Hematopoietic multipotent progenitor cell treated with erythropoietin and hydrocortisone succinate and interleukin-3 and kit ligand, for 17 days (in vitro differentiated cells): Measurements from ENCODE around the gene MYEF2.

Experiments used
- DNase-seq: peaks from one replicate; pipeline ENCODE4 v3.0.0-alpha.2; 2015; ENCODE audit warnings: low spot score

MYEF2 gene

DNA sequence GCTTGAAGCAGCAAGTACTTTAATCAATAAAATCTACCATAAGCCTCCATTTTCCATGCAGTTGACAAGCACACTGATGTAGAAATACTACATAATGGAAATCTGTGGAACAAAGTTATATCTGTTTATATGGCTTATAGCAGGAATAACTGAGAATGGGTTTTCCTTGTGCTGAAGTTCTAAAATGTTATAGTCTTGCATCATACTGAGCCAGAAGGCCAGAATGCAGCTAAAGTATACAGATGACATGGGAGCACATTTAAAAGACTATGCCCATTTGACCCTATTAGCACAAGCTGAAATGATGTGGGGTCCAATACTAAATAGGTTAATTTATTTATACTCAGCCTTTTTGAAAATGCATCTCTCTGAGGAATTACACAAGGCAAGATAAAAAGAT is 32.2 kb downstream of the MYEF2 start:
- DNase-seq: no peak

DNA sequence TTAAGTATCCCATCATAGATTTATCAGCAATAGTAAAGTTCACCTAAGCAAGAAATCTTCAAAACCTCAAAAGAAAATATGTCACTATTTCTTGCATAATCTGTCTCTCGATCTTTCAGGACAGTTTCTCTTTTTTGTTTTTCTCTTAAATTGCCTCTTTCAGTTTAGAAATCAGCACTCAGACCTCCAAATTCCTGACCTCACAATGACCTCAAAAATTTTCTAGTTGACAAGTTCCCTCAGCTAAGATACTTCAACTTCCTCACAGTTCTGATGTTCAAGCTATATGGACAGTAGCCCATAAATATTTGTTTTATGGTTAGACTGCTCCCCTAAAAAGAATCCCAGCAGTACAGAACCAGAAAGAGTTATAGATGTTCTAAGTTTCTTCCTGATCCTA is 33.2 kb downstream of the MYEF2 start:
- DNase-seq: no peak

DNA sequence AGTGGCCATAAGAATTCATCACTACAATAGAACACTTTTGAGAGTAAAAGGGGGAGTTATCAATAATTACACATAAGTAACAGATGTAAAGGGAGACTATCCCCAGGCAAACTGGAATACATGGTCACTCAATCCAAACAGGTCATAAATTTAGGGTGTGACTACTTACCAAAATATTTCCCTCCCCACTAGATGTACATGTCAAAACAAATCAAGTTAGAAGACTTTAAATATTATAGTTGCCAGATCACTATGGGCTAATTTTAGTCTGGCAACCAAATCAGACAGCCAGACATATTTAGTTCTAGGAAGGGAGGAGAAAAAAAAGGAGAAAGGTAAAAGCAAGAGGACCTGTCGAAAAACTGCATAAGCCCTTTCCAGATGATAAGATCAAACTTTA is 34.2 kb downstream of the MYEF2 start:
- no peak for DNase-seq

DNA sequence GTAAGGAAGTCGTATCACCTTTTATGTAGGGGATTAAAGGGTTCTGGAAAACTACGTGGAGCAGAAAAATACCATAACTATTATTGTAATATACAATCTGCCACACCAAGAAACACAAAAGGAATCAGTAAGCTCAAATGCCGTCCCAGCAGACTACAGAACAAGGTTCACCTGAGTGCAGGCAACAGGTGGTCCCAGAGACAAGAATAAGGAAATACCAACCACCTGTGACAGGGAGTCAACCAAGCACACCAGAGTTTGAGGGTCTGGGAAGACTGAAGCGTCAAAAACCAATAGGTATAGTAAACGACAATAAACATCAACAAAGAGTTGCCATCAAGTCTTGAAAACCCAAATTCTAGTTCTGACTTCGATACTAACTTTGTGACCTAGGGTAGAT is 45.2 kb downstream of the MYEF2 start:
- DNase-seq: no peak

DNA sequence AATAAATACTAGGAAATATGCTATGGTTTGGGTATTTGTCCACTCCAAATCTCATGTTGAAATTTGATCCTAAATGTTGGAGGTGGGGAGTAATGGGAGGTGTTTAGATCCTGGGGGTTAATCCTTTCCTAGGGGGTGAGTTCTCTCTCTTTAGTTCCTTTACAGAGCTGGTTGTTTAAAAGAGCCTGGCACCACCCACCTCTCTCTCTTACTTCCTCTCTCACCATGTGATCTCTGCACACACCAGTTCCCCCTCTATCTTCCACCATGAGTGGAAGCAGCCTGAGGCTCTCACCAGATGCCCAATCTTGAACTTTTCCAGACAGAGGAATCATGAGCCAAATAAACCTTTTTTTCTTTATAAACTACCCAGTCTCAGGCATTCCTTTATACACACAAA is 46.8 kb downstream of the MYEF2 start:
- no peak for DNase-seq

DNA sequence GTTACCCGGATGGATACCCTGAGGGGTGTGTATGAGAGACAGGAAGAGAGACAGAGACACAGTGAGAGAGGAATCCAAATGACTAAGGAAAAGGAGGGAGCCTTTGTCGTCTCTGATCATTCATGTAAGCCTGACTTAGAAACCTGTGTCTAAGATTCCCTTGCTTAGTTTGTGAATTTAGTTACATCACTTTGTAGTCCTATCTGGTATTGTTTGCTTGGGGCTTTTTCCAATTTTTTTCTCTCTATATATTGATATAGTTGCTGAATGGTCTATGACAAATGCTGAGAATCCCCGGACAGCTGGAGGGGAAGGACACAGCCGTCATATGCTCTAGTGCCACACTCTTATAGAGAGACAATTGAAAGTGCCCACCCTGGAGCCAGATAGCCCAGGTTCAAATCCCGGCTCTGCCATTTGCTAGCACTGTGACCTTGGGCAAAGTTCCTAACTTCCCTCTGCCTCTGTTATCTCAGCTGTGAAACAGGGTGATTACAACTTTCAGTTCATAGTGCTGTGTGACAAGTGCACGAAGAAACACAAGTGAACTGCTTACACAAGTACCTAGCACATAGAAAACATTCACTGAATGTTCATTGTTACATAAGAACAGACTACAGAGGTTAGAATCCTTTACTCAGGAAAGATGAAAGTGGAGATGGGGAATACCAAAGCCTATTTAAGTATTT is 51.3 kb downstream of the MYEF2 start:
- no peak for DNase-seq

DNA sequence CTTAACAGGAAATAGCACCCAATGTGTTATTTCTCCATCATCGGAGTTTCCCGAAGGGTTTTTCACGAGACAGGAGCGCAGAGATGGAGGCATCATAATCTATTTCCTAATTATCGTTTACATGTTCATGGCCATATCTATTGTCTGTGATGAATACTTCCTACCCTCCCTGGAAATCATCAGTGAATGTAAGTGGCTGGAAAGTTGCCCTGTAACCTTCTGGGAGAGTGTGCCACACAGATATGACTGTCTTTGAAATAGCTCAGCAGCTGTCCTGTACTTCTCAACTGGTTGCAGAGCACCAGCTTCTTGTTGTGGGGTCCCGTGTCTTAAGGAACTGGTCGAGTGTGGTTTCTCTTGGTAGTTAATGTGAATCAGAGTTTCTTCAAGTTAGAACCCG is 56.2 kb downstream of the MYEF2 start:
- DNase-seq: no peak

DNA sequence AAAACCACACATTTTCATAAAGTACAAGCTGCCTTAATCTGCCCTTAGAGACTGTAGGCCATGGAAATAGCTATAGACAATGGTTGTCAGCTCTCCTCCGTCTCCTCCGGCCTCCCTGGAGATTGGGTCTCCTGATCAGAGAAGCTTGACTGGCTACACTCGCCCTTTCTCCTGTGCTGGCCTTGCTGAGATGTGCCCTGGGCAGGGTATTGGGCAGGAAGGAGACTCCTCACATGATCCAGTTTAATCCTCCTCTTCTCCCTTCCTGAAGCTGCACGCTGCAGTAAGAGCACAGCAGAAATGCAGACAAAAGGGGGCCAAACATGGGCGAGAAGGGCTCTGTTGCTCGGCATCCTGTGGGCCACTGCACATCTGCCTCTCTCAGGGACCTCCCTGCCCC is 57.4 kb downstream of the MYEF2 start, which contains the start of gene SLC24A5:
Gene SLC24A5, plus strand, starts transcription at position 246 of the 400 bp plus-strand sequence. Its CDS starts 55 bp downstream, at position 301.
- DNase-seq: no peak

DNA sequence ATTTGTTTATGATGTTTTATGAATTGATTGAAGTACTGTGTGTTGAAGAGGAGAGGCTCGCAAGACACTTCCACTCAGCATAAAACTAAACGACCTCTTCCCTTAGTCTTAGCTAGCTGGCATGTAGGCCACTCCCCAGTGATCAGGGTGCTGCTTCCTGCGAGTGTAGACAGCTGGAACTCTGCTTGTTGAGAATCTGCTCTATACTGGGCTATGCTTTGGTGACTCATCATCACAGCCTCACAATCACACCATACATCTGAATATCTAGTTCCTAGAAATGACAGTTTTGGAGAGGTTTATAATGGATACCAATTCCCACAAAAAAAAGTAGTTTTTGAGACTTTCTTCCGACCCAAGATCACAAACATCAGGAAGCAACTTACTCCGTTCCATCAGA is 58.8 kb downstream of the MYEF2 start:
- no peak for DNase-seq

DNA sequence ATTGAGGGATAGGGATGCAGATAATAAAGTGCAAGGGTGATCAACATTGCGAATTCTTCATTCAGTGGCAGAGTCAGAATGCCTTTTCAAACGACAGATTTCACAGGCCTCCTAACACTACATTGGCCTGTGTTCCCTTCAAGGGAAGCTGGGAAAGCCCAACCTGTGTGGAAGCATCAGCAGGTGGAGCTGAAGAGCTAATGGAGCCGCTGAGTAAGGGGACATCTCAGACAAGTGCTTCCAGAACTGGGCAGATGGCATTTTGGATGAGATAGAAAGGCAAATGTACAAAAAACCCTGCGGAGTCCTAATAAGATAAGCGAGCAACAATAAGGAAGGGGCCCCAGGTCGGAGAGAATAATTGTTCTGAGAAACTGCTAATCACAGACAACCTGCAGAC is 65.9 kb downstream of the MYEF2 start:
- DNase-seq: no peak

DNA sequence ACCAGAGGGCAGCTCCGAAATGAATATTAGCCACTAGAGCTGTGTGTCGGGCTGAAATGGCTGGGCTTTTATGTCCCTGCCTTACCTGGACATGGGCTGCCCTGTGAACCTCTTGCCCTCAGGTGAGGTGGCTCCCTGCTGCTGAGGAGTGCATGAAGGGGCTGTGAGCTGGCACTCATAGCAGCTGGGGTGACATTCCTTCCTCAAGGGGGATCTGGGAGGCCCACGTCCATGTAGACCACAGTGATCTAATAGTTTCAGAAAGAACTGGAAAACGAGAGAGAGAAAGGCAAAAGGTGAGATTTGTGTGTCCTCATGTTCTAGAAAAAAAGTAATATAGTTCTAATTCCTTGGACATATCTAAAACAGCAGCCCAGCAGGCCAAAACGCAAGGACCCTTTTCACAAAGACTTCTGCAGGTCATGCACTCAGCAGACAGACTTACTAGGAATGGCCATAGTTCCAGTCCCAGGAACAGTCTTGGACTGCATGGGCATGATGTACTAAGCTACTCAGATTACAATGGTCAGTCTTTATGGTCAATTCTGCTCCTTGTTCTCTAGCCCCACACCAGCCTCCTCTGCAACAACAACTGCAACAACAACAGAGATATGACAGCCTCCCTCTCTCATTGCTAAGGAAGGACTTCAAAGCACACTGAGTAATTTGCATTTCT is 68.1 kb downstream of the MYEF2 start:
- DNase-seq: no peak

DNA sequence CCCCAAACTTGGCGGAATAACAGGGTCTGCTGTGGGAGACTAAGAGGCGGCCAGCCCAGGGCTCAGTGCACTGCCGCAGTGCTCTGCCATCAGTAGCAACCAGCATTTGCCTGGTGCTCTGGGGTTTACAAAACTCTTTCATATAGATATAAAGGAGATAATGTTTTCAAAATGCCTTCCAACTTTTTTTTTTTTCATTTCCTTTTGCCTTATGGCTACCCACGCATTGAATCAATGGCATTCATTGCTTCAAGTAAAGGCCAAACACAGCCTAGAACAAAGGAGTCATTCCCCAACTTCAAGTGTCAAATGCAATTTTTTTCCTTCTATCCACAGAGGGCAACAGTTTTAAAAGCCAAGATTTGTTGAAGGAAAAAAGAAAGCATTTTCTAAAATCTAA is 68.9 kb downstream of the MYEF2 start:
- no peak for DNase-seq

DNA sequence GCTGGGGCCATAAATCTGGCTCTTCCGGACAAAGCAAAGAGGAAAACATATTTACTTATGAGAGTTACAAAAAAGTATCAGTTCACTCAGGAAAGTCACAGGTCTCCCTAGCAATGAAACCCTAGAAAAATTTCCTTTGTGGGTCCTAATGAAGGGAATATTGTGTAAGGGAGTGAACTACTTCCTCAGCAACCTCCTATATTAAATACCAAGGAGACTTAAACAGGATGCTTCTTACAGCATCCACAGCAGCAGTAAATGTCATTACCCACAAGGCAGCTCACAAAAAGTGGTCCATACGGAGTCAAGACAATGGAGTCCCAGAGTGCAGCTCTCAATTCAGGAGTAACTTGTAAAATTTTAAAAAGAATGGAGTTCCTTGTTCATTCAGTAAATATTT is 72.2 kb downstream of the MYEF2 start:
- no peak for DNase-seq

DNA sequence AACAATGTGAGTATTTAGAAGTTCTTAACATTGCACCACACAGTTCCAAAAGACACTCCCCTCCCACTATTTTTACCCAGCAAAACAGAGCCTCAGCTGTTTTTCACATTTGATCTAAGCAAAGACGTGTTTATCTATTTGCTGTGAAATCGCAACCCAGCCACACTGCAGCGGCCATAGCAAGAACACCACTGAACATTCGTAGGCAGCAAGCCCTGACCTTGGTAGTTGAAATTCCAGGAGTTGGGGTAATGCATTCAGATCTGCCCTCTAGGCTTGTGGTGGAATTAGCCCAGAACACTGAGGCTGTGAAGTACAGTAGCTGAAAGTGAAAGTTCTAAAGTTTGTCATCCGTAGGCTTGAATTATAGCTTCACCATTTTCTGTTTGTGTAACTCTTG is 74.4 kb downstream of the MYEF2 start:
- DNase-seq: no peak

DNA sequence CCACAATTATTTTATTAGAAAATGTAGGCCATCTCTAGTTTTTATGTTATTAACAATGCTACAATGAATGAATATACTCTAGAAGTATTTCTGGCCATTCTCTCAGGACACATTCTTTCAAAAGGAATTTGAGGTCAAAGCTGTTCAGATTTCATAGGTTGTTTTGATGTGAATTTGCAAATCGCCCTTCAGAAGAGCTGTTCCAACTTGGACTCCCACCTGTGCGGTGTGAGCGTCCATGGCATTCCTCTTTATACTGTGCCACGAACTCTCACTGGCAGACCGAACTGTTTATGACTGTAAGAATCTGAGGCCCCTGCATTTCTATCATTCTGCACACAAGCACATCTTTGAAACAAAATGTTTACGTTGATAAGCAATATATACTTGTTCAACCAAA is 75.9 kb downstream of the MYEF2 start:
- no peak for DNase-seq

DNA sequence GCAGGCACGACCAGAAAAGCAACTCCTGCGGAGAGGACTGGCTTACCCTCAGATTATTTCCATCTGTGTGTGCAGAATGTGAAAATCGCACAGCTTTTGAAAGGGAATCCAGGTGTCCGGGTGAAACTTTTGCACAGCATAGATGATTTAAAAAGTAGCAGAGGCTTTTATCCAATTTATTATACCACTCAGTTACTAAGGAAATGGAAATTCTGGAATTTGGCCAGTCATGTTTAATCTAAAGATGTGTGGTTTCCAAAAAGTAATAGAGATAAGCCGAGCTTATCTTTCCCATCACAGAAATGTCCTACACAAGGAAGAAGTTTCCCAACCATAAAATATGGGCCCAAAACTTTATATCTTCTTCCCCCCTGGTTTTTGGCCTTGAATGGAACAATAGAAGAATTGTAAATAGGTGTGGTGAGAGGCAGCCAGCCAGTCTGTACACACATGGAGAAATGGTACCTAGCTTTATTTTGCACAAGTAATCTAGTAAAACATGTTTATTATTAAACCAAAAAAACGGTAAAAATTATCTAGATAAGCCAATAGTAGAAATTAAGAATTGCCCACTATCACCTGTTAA is 76.6 kb downstream of the MYEF2 start:
- no peak for DNase-seq

DNA sequence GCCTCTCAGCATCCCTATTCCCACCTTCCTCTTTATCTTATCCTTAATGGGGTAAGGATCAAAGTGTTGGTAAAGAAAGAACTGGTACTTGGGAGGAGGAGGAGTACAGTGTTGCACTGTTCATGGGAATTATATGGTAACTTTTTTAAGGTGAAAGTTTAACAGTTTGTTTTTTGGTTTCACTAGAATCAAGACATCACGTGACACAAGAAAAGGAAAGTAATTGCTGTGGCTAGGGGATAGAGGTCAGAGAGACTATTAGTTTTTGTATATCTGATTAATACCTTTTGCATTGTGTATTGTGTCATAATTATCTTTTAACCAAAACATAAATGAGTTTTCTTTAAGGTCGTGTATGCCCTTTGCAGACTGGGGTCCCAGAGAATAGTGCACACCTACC is 80.8 kb downstream of the MYEF2 start:
- no peak for DNase-seq

DNA sequence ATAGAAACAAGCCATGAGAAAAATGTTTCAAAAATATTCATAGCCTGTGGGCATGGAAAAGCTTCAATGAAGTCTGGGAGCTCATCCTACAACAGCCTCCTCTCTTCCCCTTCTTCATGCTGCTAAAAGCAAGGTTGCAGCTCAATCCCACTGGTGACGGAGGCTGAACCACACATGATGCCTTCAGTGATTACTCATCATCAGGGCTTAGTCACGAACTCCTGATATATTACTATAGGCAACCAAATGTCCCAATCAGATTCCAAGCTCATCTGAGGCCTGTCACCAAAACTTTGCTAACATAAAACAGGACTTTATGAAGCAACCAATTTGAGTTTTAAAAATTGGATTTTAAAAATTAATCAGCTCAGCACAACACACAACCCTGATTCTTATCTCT is 81.3 kb downstream of the MYEF2 start:
- no peak for DNase-seq

DNA sequence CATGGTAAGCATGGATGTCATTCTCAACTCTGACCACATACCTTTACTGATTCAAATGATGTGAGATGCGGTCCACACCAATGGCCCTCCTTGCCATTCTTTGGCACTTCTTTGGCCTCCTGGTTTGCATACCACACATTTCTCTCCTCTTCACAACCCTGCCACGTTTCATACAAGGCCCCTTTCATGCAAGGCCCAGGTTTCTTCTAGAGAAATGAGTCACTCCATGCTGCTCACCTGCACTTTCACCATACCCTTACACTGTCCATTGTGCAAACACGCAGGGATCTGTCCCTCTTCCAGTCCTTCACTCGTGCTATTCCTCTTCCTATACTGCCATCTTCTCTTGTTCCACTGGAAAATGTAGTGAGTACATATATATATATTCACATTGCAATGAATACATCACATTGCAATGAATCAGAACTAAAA is 81.7 kb downstream of the MYEF2 start:
- no peak for DNase-seq

DNA sequence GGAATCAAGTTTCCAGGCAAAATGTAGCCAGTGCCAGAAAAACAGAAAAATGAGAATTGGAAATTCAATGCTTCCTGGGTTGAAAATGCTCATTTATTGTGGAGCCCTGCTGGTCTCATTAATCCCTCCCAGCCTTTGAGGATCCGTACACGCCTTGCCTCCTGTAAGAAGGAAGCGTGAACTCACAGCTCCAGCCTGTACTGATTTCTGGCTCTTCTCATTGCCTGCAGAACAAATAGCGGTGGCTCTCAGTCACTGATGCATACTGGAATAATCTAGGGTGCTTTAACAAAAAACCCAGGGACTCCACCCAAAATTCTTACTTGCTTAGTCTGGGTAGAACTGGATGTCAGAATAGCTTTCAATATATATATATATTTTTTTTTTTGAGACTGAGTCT is 86.6 kb downstream of the MYEF2 start:
- no peak for DNase-seq

DNA sequence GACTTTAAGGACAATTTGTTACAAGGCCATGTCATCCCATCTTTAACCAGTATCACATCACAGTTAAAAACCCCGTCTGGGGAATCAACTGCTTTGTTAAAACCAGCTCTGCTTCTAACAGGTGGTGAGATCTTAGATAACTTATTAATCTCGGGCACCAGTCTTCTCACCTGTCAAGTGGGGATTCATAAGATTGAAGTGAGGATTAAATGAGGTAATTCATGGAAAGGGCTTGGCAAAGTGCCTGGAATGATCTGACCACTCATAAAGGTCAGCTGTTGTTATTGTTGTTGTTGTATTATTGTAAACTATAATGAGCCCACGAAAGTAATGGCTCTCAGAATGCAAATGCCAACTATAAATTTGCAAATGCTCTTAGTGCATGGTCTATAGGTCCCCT is 87.4 kb downstream of the MYEF2 start:
- DNase-seq: no peak

DNA sequence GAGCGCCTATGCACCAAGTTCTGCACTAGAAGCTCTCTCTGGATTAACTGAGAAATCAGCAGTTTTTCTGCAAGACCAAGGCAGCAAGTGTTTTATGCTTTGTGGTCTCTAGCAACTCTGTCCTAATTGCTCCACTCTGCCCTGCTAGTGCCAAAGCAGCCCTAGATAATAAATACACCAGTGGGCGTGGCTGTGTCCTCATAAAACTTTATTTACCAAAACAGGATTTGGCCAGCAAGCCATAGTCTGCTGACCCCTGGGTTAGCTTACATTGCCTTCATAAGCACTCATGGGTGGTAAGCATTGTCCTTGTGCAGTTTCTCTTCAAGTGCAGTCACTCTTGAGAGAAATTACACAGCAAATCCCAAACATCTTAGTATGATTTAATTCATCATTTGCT is 88.0 kb downstream of the MYEF2 start:
- DNase-seq: no peak

DNA sequence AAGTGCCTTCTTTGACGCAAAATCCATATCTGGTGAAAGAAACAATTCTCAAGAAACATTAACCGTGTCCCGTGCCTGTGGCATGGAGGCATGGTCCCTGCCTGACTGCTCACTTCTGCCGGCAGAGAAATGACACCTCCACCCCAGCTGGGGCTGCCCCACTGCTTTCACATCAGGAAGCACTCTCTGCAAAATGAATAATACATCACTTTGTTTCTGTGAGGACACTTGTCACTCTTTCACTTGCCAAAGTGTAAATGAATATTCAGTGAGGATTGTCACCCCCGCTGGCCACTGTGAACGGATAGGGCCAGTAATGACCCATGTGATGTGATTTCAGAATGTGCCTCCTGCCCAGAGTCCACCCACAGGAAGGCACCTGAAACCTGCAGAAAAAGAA is 88.4 kb downstream of the MYEF2 start:
- no peak for DNase-seq

DNA sequence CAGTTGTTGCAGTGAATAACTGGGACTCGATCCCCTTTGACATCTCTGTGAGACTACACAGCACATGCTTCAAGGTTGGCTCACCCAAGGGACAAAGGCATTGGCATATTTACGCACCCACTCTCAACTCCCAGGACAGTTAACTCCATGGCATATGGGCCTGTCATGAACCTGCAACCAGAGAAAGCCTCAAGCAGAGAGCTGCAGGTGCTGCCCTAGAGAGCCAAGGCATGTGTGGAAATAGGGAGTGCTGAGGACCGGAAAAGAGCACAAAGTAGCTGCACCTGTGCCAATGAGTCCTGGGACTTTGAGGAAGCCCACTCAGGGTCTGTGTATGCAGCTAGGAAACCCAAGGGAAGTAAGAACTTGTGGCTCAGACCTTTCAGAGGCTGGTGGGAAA is 90.3 kb downstream of the MYEF2 start:
- no peak for DNase-seq
